Fibroblast of lung (primary cell): ENCODE results near the gene COG5. TPM values are rescaled to one million over a fixed set of nuclear protein-coding genes. Genes with fewer than 3 reads are reported as not detected.

Experiments used
- DNase-seq, 2 donors: peaks; one replicate each; pipeline versions ENCODE4 v3.0.0 to v3.0.0-alpha.2; 2010; ENCODE audit warnings: low read depth in 2 of 2
- H2AFZ ChIP-seq: 2 replicates; pipeline ENCODE4 v1.5.1; 2012; ENCODE audit warnings: low read length, control low read depth, inconsistent platforms
- H3K27ac ChIP-seq: 2 replicates; pipeline ENCODE4 v1.5.1; 2011; ENCODE audit warnings: low read length, control low read depth; ENCODE audit not compliant: insufficient read depth
- H3K27me3 ChIP-seq: 2 replicates; pipeline ENCODE4 v1.5.1; 2011; ENCODE audit warnings: mild to moderate bottlenecking, low read length; ENCODE audit not compliant: control insufficient read depth, insufficient read depth
- H3K36me3 ChIP-seq: 2 replicates; pipeline ENCODE4 v1.5.1; 2011; ENCODE audit warnings: low read length; ENCODE audit not compliant: control insufficient read depth, insufficient read depth
- H3K4me1 ChIP-seq: 2 replicates; pipeline ENCODE4 v1.5.1; 2011; ENCODE audit warnings: low read length; ENCODE audit not compliant: control insufficient read depth, insufficient read depth; ENCODE audit errors: extremely low read depth
- H3K4me2 ChIP-seq: 2 replicates; pipeline ENCODE4 v1.5.1; 2011; ENCODE audit warnings: low read length, control low read depth; ENCODE audit not compliant: insufficient read depth; ENCODE audit errors: extremely low read depth
- H3K4me3 ChIP-seq, 4 experiments: fragments of 200-600 bp in 1 of 4; sonication (generic) in 1 of 4; replicated peaks in 1 of 4; 2 replicates each; pipeline ENCODE4 v1.5.1; 2011 to 2016; ENCODE audit warnings: low read length in 4 of 4, low read depth in 3 of 4, mild to moderate bottlenecking in 3 of 4, control low read depth in 2 of 4, inconsistent platforms in 1 of 4, mixed read lengths in 1 of 4; ENCODE audit not compliant: insufficient read depth in 1 of 4; ENCODE audit errors: control extremely low read depth in 1 of 4
- H3K79me2 ChIP-seq: 2 replicates; pipeline ENCODE4 v1.5.1; 2012; ENCODE audit warnings: mild to moderate bottlenecking, low read length, inconsistent platforms; ENCODE audit not compliant: control insufficient read depth, insufficient read depth
- H3K9ac ChIP-seq: 2 replicates; pipeline ENCODE4 v1.5.1; 2011; ENCODE audit warnings: mild to moderate bottlenecking, low read length, control low read depth; ENCODE audit not compliant: insufficient read depth
- H3K9me3 ChIP-seq: 2 replicates; pipeline ENCODE4 v1.5.1; 2012; ENCODE audit warnings: low read depth, low read length; ENCODE audit not compliant: control insufficient read depth, insufficient read depth
- H4K20me1 ChIP-seq: 2 replicates; pipeline ENCODE4 v1.5.1; 2011; ENCODE audit warnings: low read length; ENCODE audit not compliant: control insufficient read depth, insufficient read depth; ENCODE audit errors: extremely low read depth
- CTCF ChIP-seq, 2 donors: IDR thresholded peaks in 1 of 2; conservative IDR thresholded peaks in 1 of 2; 1 replicate in 1 of 2; 2 replicates in 1 of 2; pipeline ENCODE4 v1.5.1; 2011 to 2012; ENCODE audit warnings: low read length in 2 of 2, control low read depth in 1 of 2, inconsistent platforms in 1 of 2, low read depth in 1 of 2, mild to moderate bottlenecking in 1 of 2
- EZH2 ChIP-seq: IDR thresholded peaks from 2 replicates; pipeline ENCODE4 v1.5.1; 2012; ENCODE audit warnings: low read length, control low read depth, mild to moderate bottlenecking; ENCODE audit errors: missing control alignments
- polyA plus RNA-seq, 2 donors: library from polyadenylated mRNA; depleted of rRNA in 1 of 2; stranded (reverse) in 1 of 2; unstranded in 1 of 2; fragments of >200 nt; gene quantifications; 2 replicates each; pipeline ENCODE4 v1.2.1, GENCODE V29; 2011 to 2012; ENCODE audit warnings: missing spikeins in 1 of 2
- total RNA-seq: library from RNA; depleted of rRNA; stranded (reverse); fragments of >200 nt; gene quantifications from 2 replicates; pipeline ENCODE4 v1.2.1, GENCODE V29; 2014

The COG5 gene
- total and polyA plus RNA-seq, 2 donors (not counting 1 experiment from before 2014, with no cell fraction given): 34.5 to 40.3 TPM

DNA sequence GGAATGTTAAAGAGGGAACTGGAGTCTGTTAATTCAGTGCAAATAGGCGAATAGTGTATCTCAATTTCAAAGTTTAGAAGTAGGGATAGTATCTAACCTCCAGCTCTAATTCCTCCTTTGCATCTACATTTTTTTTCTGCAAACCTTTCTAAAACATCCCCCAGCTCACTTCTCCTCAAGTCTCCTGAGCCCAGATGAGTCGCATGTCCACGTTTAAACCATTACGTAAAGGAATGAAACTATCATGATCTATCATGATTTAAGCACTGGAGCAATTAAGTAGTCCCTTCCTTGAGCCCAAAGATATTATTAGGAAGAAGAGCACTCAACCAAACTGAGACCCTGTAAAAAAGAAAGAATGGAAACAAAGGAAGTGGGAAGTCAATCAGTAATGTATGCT, 64.0 kb downstream of the COG5 start:
- no peak overlapping the region for H3K9ac ChIP-seq
- no peaks in the 10 kb centered on the region for H3K9me3 ChIP-seq
- TF ChIP-seq CTCF (conservative IDR thresholded peaks at IDR 0.05 in 1 of 2, IDR thresholded peaks at IDR 0.05 in 1 of 2; ENCODE audit: low read depth in 1 of 2, low read length in 2 of 2) (no peak), EZH2 (no peak)
- H3K4me2 ChIP-seq: no peak overlapping the region
- H3K27ac ChIP-seq: no peak overlapping the region
- no peaks in the 10 kb centered on the region for H3K36me3 ChIP-seq
- H3K27me3 ChIP-seq: no peaks in the 10 kb centered on the region
- DNase-seq: peak in 1 of 2 donors; percentile 11
- H4K20me1 ChIP-seq: no peaks in the 10 kb centered on the region
- no peaks in the 10 kb centered on the region for H3K4me1 ChIP-seq
- no peaks in the 10 kb centered on the region for H3K79me2 ChIP-seq
- no peak overlapping the region for H3K4me3 ChIP-seq
- no peak overlapping the region for H2AFZ ChIP-seq

- Histone ChIP-seq H3K9me3 (no peaks in the 10 kb centered on the region), H3K4me3 (no peak overlapping the region), H3K4me2 (no peak overlapping the region), H3K9ac (no peak overlapping the region), H4K20me1 (no peaks in the 10 kb centered on the region), H3K36me3 (no peaks in the 10 kb centered on the region), H3K27ac (no peak overlapping the region), H3K27me3 (no peaks in the 10 kb centered on the region), H2AFZ (no peak overlapping the region), H3K79me2 (no peaks in the 10 kb centered on the region), H3K4me1 (no peaks in the 10 kb centered on the region)
- no peak for DNase-seq
- TF ChIP-seq CTCF (conservative IDR thresholded peaks at IDR 0.05 in 1 of 2, IDR thresholded peaks at IDR 0.05 in 1 of 2; ENCODE audit: low read depth in 1 of 2, low read length in 2 of 2) (no peak), EZH2 (no peak)
Observed at GRCh38 chr7:107495516-107495915, 68.2 kb downstream of the COG5 start.

GRCh38 chr7:107494884-107495283, 68.8 kb downstream of the COG5 start:
- Histone ChIP-seq H3K27ac (no peak overlapping the region), H3K4me1 (no peaks in the 10 kb centered on the region), H2AFZ (no peak overlapping the region), H3K9me3 (no peaks in the 10 kb centered on the region), H4K20me1 (no peaks in the 10 kb centered on the region), H3K79me2 (no peaks in the 10 kb centered on the region), H3K36me3 (no peaks in the 10 kb centered on the region), H3K4me2 (no peak overlapping the region), H3K9ac (no peak overlapping the region), H3K4me3 (no peak overlapping the region), H3K27me3 (no peaks in the 10 kb centered on the region)
- DNase-seq: no peak
- TF ChIP-seq CTCF (conservative IDR thresholded peaks at IDR 0.05 in 1 of 2, IDR thresholded peaks at IDR 0.05 in 1 of 2; ENCODE audit: low read depth in 1 of 2, low read length in 2 of 2) (no peak), EZH2 (no peak)
